Fibroblast of skin of back (primary cell): ENCODE data around the gene YJU2. TPM values are rescaled to one million over a fixed set of nuclear protein-coding genes. Genes with fewer than 3 reads are reported as not detected.
"Not testable (repeated sequence)": the region's sequence is repeated elsewhere in the genome, so short reads cannot be mapped to it uniquely, and the experiment has no call there.

Experiments used
- DNase-seq: peaks from one replicate; pipeline ENCODE4 v3.0.0-alpha.2; 2013
- polyA plus RNA-seq, 2 experiments: library from polyadenylated mRNA; unstranded; fragments of 120-200 nt; gene quantifications; one replicate each; pipeline ENCODE4 v1.2.1, GENCODE V29; 2013; ENCODE audit not compliant: insufficient read length in 2 of 2

The YJU2 gene
- polyA plus RNA-seq (2013, experiment 1 of 2; ENCODE audit: insufficient read length), result 17.2 TPM
- polyA plus RNA-seq (2013, experiment 2 of 2; ENCODE audit: insufficient read length), result 11.5 TPM

DNA sequence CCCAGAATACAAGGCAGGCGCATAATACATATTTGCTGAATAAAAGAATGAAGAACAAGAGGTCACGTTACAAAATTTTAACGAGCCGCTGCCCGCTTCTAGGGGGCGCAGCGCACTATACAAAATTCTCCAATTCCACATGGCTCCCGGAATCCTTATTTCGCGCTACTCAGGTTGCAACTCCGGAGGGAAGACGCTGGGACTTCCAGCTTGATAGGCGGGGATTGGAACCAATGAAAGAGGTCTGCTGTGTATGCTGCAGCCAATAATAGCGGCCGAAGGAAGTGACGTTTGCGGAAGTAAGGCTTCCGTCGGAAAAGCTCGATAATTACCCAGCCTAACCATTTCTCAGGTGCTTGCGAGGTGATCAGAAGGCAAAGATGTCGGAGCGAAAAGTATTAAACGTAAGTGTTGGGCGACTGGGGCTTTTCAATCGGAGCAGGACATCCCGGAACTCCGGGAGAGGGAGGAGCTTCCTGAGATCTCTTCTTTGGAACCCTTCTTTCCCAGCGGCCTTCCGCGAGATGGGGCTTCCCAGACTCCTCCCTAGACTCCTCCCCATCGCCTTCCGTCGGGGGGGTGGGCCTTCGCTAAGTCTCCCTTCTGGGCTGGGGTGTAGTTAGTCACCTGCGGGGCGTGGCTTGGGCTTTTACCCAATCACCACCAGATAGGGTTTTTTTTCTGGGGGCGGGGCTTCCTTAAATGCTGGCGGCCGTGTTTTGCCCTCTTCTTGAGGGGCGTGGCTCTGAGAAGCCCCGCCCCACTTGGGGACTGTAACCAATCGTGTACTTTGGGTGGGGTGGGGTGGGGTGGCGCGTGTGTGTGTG is at the start of gene YJU2:
TSS of gene YJU2 (plus strand) at position 314 of the 827 bp plus-strand sequence. CDS start at position 381, 67 bp downstream.
- DNase-seq, result peak; percentile 99

DNA sequence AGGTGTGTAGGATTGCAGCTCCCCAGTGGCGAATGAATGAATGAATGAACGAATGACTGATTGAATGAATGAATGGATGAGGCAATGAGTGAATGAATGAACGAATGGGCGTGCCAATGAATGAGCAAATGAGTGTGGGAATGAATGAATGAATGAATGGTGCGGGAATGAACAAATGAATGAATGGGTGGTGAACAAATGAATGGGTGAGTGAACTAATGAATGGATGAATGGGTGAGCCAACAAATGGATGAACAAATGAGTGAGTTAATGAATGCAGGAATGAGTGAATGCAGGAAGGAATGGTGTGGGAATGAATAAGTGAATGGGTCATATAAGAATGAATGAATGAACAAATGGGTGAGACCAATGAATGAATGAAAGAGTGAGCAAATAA is 49.7 kb upstream of the YJU2 start:
- no peak for DNase-seq

DNA sequence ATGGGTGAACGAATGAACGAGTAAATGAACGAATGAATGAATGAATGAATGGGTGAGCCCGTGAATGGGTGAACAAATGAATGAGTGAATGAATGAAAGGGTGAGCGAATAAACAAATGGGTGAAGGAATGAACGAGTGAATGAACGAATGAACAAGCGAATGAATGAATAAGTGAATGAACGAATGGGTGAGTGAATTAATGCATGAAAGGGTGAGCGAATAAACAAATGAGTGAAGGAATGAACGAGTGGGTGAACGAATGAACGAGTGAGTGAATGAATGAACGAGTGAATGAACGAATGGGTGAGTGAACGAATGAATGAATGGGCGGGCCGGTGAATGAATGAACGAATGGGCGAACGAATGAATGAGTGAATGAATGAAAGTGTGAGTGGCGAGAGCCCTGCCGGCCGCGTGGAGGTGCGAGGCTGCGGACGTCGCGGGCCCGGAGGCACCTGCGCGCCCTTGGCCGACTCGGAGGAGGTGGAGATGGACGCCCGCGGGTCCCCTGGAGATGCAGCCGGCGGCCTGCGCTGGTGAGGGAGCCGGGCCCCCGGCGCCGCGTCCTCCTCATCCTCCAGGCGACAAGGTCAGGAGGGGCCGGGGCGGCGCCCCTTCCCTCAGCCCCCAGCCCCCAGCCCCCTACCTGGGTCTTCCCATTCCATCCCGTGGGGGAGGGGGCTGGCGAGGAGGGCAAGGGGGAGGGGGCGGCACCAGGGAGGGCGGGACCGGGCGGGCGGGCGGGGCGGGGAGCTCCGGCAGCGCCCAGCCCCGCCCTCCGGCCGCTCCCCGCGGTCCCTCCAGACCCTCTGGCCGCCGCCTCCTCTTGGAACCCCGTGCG is 49.0 kb upstream of the YJU2 start:
- no peak for DNase-seq

DNA sequence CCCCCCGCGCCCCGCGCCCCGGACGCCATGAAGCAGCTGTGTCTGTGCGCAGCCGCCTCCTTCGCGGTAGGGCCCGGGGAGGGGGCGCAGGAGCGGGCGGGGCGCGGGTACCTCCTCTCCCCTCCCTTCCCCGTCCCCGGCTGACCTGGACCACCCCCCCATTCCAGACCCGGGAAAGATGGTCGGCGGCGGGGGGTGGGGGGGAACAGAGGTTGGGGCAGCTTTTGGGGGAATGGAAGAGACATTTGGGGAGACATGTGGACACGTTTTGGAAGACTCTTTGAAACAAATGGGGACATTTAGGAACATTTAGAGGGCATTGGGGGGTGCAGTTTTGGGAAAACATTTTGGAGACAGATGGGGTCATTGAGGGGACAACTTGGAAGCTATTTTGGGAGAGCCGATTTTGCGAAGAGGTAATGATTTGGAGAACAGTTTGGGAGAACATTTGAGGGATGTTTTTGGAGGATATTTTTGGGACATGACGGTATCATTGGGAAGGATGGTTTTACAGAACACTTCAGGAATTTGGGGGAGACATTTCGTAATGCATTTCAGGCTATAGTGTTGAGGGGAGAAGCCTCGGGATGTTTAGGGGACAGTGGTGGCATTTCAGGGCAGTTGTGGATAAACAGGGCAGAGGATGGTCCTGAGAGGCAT is 48.3 kb upstream of the YJU2 start:
- no peak for DNase-seq

DNA sequence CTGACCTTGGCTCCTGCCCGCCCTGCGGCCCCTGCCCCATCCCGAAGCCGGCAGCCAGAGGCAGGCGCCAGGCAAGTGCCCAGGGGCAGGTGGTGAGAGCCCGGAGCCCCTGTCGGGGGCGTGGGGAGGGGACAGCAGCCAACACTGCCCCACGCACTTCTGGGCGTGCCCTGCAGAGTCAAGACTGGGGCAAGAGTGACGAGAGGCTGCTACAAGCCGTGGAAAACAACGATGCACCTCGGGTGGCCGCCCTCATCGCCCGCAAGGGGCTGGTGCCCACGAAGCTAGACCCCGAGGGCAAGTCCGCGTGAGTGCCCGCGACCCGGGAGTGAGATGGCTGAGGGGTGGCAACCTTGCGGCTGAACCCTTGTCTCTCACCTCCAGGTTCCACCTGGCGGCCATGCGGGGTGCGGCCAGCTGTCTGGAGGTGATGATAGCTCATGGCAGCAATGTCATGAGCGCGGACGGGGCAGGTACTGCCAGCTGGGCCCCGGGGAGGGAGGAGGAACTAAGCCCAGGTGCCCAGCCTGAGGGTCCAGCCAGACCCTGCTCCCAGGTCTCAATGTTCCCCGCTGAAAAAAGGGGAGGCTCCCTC is 47.1 kb upstream of the YJU2 start:
- DNase-seq, result no peak

DNA sequence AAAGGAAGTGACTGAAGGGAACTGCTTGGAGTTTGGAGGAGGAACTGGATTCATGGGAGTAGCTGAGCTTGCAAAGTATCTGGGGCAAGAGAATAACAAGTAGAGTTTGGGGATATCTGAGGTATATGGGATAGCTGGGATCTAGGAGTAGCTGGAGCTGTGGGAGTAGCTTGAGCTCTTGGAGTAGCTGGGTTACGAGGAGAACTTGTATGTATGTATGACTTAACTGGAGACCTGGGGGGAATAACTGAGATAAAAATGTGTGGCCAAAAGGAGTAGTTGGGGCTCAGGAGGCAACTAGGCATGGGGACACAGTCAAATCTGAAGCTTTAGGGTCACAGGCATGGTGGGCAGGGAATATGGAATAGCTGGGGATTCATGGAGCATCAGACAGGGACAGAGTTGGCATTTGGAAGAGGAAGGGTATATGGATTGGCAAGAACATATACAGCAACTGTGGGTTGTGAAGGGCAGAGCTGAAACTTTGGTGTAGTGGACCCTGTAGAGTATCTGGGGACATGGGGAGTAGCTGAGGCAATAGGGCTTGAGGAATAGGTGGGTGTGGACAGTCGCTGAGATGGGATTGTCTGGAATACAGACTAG is 45.8 kb upstream of the YJU2 start:
- DNase-seq, result no peak

DNA sequence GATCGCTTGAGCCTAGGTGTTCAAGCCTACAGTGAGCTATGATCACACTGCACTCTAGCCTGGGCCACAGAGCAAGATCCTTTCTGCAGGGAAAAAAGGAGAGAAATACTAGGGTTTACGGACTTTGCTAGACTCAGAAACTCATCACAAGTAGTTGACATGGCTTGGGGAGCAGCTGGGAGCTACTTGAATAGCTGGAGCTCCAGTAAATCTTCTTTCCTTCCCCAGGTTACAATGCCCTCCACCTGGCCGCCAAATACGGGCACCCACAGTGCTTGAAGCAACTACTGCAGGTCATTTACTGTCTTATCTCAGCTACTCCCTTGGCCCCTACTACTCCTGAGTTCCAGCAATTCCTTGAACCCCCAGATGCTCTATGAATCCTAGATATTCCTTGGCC is 45.1 kb upstream of the YJU2 start:
- no peak for DNase-seq

DNA sequence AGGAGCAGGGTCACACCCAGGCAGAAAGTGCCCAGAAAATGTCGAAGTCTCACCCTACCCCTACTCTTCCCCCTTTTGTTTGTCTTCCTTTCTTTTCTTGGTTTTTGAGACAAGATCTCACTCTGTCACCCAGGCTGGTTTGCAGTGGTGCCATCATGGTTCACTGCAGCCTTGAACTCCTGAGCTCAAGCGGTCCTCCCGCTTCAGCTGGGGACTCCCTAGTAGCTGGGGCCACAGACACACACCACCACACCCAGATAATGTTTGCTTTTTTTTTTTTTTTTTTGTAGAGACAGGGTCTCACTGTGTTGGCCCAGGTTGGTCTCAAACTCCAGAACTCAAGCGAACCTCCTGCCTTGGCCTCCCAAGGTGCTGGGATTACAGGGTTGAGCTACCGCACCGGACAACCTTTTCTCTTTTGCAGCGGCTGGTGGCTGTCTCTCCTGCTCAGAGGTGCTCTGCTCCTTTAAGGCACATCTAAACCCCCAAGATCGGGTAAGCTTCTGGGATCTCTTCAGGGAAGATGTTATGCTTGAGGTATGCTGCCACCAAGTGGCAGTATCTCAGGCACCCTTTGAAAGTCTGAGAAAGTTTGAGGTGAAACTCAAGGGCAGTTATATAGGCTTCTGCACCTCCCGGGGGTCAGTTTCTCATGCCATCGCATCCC is 39.9 kb upstream of the YJU2 start:
- DNase-seq, result peak; percentile 41

DNA sequence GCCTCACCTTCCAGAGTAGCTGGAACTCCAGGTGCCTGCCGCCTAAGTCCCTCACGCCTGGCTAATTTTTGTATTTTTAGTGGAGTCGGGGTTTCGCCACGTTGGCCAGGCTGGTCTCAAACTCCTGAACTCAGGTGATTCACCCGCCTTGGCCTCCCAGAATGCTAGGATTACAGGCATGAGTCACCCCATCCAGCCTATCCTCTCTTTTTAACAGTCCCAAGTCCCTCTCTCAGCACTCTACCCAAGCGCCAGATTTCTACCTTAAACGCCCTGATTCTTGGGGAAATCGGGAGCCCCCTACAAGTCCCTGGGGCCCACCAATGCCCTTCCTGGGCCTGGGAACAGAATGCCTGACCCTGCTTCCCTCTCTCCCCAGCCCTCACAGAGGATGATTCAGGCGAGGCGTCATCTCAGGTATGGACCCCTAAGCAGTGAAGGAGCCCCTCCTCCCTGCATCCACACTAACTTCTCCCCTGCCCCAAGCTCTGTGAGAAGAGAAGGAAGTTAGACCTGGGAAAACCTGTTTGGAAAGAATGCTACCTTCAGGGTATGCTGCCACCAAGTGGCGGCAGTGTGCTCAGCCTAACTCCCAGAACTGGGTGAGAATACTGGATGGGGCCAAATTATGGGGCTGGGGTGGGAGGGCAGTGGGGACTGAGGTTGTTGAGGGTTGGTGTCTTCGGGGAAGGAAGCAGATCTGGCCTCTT is 38.3 kb upstream of the YJU2 start:
- peak; percentile 30 for DNase-seq

DNA sequence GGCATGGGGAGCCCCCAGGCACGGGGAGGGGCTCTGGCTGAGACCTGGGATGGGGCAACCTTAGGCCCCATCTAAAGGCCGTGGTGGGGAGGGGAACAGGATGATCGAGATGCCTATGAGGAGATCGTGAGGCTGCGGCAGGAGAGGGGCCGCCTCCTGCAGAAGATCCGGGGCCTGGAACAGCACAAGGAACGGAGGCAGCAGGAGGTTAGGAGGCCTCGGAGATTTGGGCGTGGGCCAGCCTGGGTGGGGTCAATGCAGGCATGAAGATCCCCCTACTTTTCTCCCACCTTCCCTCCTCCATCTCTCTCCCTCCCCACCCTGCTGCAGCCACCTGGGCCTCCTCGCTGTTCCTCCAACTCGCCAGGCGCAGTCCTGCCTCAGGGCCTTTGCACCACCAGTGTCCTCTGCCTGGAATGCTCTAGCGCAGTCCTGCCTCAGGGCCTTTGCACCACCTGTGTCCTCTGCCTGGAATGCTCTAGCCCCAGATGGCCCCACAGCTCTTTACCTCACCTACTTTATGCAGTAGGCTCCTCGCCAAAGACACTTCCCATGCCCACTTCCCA is 36.6 kb upstream of the YJU2 start:
- no peak for DNase-seq

DNA sequence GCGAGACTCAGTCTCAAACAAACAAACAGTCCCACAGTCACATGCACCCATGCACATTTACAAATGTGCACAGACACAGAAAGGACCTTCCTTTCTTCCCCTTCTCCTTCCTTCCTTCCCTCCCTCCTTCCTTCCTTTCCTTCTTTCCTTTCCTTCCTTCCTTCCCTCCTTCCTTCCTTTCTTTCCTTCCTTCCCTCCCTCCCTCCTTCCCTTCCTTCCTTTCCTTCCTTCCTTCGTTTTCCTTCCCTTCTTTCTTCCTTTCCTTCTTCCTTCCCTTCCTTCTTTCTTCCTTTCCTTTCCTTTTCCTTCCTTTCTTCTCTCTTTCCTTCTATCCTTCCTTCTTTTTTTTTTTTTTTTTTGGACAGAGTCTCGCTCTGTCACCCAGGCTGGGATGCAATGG is 33.8 kb upstream of the YJU2 start:
- no peak for DNase-seq

DNA sequence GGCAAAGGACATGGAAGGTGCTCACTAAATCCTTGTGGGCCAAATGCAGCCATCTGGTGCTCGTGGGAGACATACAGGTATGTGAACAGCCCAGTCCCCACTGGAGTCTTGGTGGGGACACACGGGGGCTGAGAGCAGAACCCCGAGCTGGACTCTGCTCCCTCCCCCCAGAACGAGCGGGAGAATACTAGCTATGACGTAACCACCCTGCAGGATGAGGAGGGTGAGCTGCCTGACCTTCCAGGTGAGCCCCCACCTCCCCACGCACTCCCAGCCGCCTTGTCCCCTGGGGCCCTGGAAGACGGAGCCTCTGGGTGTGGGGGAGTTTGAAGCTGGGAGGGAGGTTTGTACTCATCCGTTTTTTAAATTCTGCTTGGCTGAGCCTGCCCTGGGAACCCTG is 31.1 kb upstream of the YJU2 start:
- no peak for DNase-seq

DNA sequence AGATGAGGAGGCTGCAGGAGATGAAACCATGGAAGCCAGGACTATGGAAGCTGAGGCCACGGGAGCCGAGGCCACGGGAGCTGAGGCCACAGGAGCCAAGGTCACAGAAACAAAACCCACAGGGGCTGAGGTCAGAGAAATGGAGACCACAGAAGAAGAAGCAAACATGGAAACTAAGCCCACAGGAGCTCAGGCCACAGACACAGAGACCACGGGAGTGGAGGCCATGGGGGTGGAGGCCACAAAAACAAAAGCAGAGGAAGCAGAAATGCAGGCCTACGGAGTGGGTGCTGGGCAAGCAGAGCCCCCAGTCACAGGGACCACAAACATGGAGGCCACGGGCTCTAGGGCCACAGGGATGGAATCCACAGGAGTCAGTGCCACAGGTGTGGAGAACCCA is 30.0 kb upstream of the YJU2 start:
- no peak for DNase-seq

DNA sequence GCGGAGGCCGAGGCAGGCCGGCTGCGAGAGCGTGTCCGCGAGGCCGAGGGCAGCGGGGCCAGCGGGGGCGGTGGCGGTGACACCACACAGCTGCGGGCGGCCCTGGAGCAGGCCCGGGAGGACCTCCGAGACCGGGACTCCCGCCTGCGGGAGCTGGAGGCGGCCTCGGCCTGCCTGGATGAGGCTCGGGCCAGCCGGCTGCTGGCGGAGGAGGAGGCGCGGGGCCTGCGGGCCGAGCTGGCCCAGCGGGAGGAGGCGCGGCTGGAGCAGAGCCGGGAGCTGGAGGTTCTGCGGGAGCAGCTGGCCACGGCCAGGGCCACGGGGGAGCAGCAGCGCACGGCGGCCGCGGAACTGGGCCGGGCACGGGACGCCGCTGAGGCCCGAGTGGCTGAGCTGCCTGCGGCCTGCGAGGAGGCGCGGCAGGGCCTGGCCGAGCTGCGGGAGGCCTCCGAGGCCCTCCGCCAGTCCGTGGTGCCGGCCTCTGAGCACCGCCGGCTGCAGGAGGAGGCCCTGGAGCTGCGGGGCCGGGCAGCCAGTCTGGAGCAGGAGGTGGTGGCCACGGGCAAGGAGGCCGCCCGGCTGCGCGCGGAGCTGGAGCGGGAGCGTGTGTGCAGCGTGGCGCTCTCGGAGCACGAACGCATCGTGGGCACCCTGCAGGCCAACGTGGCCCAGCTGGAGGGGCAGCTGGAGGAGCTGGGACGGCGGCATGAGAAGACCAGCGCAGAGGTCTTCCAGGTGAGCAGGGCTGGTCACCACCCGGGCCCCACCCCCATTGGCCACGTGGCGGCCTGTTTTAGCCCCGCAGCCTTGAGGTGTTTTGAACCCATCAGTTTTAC is 29.2 kb upstream of the YJU2 start:
- DNase-seq, result no peak

DNA sequence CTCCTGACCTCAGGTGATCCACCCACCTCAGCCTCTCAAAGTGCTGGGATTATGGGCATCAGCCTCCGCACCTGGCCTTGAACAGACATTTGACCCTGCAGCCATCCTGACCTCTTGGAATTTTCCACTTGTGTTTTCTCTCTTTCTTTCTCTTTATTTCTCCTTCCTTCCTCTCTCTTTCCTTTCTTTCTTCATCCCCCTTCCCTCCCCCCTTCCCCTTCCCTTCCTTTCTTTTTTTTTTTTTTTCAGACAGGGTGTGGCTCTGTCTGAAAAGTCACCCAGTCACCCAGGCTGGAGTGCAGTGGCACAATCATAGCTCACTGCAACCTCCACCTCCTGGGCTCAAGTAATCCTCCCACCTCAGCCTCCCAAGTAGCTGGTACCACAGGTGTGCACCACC is 28.4 kb upstream of the YJU2 start:
- not testable (repeated sequence) for DNase-seq

DNA sequence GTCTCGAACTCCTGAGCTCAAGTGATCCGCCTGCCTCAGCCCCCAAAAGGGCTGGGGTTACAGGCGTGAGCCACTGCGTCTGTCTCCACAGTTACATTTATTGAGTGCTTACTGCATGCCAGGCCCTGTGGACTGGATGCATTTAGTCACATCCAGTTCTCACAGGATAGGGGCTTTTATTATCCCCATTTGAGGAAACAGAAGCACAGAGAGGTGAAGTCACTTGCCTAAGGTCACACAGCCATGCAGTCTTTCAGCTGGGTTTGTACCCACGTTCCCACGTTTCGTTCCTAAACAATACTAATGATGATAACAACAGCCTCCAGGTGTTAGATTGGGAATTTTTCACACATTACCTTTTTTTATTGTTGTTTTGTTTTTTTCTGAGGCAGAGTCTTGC is 26.7 kb upstream of the YJU2 start:
- no peak for DNase-seq

DNA sequence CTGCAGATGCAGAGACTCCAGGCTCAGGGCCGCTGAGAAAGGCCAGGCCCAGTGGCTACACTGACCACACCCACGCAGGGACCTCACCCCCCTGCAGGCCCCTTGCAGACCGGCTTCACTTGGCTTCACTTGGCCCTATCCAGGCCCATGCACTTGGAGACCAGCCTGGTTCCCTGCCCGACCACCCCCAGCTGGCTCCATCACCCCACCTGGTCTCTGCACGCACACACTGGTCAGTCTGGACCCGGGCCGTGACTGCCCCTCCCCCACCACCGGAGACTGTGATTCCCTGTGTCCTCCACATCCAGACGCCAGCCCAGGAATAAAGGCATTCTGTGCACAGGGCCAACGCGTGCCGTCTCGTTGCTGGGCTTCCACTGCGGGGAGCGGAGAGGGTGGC is 22.4 kb upstream of the YJU2 start:
- no peak for DNase-seq

DNA sequence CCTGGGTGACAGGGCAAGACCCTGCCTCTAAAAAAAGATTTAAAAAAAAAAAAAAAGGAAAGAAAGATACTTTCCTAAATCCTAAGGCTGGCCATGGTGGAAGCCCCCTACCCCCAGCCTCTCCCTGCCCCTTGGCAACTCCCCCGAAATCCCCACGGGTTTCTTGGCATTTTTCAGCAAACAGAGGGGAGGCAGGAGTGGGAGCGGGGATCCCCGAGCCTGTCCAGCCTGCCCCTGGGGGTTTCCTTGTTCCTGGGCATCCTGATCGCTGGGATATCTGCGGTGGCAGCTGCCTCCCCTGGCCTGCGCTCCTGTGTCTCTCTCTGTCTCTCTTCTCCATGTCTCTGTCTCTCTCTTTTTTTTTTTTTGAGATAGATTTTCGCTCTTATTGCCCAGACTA is 21.0 kb upstream of the YJU2 start:
- DNase-seq, result no peak

DNA sequence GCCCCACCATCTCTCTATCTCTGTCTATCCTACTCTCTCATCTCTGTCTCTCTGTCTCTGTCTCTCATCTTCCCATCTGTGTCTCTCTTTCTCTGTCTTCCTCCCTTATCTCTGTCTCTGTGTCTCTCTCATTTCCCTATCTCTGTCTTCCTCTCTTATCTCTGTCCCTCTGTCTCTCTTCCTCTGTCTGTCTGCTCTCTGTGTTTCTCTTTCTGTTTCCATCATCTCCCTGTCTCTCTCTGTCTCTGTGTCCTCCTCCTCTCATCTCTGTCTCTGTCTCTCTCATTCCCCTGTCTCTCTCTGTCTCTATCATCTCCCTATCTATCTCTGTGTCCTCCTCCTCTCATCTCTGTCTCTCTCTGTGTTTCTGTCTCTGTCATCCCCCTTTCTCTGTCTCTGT is 19.1 kb upstream of the YJU2 start:
- DNase-seq, result no peak

DNA sequence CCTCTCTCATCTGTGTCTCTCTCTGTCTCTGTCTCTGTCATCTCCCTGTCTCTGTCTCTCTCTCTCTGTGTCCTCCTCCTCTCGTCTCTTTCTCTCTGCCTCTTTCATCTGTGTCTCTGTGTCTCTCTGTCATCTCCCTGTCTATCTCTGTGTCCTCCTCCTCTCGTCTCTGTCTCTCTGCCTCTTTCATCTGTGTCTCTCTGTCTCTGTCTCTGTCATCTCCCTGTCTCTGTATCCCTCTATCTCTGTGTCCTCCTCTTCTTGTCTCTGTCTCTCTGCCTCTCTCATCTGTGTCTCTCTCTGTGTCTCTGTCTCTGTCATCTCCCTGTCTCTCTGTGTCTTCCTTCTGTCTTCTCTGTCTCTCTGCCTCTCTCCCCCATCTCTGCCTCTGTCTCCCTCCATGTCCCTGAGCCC is 18.1 kb upstream of the YJU2 start:
- no peak for DNase-seq
